Prostate gland (tissue), 2 donors: Measurements from ENCODE around the gene ZNF787. TPM values are rescaled to one million over a fixed set of nuclear protein-coding genes. Genes with fewer than 3 reads are reported as not detected.

Source experiments
- DNase-seq: peaks from one replicate; pipeline ENCODE4 v3.0.0-alpha.2; 2019; ENCODE audit warnings: low spot score
- H3K27ac ChIP-seq, 2 donors: fragments of 200-600 bp; sonication (generic); 2 replicates each; pipeline ENCODE4 v1.5.1; 2017 to 2019
- H3K27me3 ChIP-seq: fragments of 200-600 bp; sonication (generic); replicated peaks from 2 replicates; pipeline ENCODE4 v1.5.1; 2019; ENCODE audit not compliant: insufficient read depth
- H3K36me3 ChIP-seq, 2 donors: fragments of 200-600 bp; sonication (generic); 1 replicate in 1 of 2; 2 replicates in 1 of 2; pipeline versions ENCODE4 v1.5.1 to v1.8.1; 2017 to 2019
- H3K4me1 ChIP-seq: fragments of 200-600 bp; sonication (generic); replicated peaks from 2 replicates; pipeline ENCODE4 v1.5.1; 2019
- H3K4me3 ChIP-seq, 2 donors: fragments of 200-600 bp; sonication (generic); 2 replicates each; pipeline ENCODE4 v1.5.1; 2017 to 2019
- H3K9me3 ChIP-seq: fragments of 200-600 bp; sonication (generic); 2 replicates; pipeline ENCODE4 v1.5.1; 2017
- CTCF ChIP-seq, 4 experiments: fragments of 200-600 bp in 2 of 4; fragments of 450-650 bp in 2 of 4; sonication (generic) in 2 of 4; IDR thresholded peaks; 1 replicate in 3 of 4; 2 replicates in 1 of 4; pipeline ENCODE4 v1.5.1; 2016 to 2019; ENCODE audit warnings: antibody characterized with exemption in 4 of 4, mild to moderate bottlenecking in 2 of 4, moderate library complexity in 2 of 4
- POLR2A ChIP-seq: fragments of 450-650 bp; IDR thresholded peaks from one replicate; pipeline ENCODE4 v1.6.1; 2016; ENCODE audit warnings: antibody characterized with exemption, mild to moderate bottlenecking
- POLR2AphosphoS5 ChIP-seq: sonication (generic); formaldehyde crosslinking; IDR thresholded peaks from one replicate; pipeline ENCODE4 v1.6.1; 2017; ENCODE audit warnings: antibody characterized with exemption
- WGBS: methylation state at CpG from one replicate; pipeline ENCODE4 v1.1.5; 2018; 5-methylcytosine and 5-hydroxymethylcytosine counted together
- intact Hi-C: fragments of 100-400 bp; cut with DNase I; formaldehyde crosslinking; loops from one replicate; pipeline ENCODE4 v1.14.2; 2022
- total RNA-seq, 2 donors: library from RNA; depleted of rRNA; stranded (reverse); fragments of >200 nt; gene quantifications; one replicate each; pipeline ENCODE4 v1.1.0, GENCODE V29; 2016

The ZNF787 gene
- total RNA-seq, 2 donors from 2014 or later = 28.2 to 47.5 TPM

GRCh38 chr19:56138069-56138468, 17.0 kb upstream of the ZNF787 start:
- Histone ChIP-seq H3K9me3 (no peaks in the 10 kb centered on the region), H3K27ac (peak overlapping the region; percentile 57 to 58), H3K4me1 (peaks cover 17% of the 10 kb centered on the region), H3K27me3 (no peaks in the 10 kb centered on the region), H3K36me3 (no peaks in the 10 kb centered on the region), H3K4me3 (no peak overlapping the region)
- DNase-seq = no peak
- 63% methylated on average over 3 of the region's 3 CpGs for WGBS
- TF ChIP-seq POLR2AphosphoS5 (peak; percentile 22), POLR2A (no peak)
- intact Hi-C loops = no loop called here

DNA sequence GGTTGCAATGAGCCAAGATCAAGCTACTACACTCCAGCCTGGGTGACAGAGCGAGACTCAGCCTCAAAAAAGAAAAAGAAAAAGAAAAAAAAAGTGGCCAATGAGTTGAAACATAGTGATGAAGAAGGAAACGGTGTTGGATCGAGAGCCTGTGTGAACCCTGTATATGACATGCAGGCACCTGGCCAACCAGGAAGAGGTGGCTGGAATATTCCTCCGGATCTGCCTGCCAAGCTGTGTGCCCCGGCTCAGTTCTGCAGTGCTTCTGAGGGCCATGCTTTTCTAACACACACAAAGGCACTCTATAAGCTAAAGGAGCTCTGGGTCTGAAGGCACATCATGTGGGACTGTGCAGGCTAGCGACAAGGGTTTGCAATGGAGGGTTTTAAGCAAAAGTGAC, 16.3 kb upstream of the ZNF787 start:
- no peaks in the 10 kb centered on the region for H3K36me3 ChIP-seq
- intact Hi-C loops = no loop called here
- H3K4me3 ChIP-seq = no peak overlapping the region
- peak; percentile 86 for DNase-seq
- no peaks in the 10 kb centered on the region for H3K9me3 ChIP-seq
- peaks cover 10% of the 10 kb centered on the region for H3K4me1 ChIP-seq
- WGBS = 44% methylated on average over 6 of the region's 6 CpGs
- TF ChIP-seq POLR2AphosphoS5 = peak; percentile 62
- no peak for TF ChIP-seq CTCF (IDR thresholded peaks at IDR 0.05)
- no peak for TF ChIP-seq POLR2A
- no peaks in the 10 kb centered on the region for H3K27me3 ChIP-seq
- peak overlapping the region; percentile 57 to 58 for H3K27ac ChIP-seq

GRCh38 chr19:56136362-56136761, 15.3 kb upstream of the ZNF787 start:
- WGBS = 35% methylated on average over 10 of the region's 10 CpGs
- DNase-seq = no peak
- no peaks in the 10 kb centered on the region for H3K36me3 ChIP-seq
- peak; percentile 3 for TF ChIP-seq POLR2AphosphoS5
- TF ChIP-seq POLR2A = no peak
- peak overlapping the region; percentile 16 to 58 for H3K27ac ChIP-seq
- intact Hi-C loops = no loop called here
- H3K9me3 ChIP-seq = no peaks in the 10 kb centered on the region
- no peaks in the 10 kb centered on the region for H3K27me3 ChIP-seq
- H3K4me1 ChIP-seq = peaks cover 3% of the 10 kb centered on the region
- H3K4me3 ChIP-seq = no peak overlapping the region

- intact Hi-C loops = no loop called here
- peaks cover 3% of the 10 kb centered on the region for H3K4me1 ChIP-seq
- 73% methylated on average over 5 of the region's 5 CpGs for WGBS
- no peak overlapping the region for H3K27ac ChIP-seq
- H3K4me3 ChIP-seq = no peak overlapping the region
- DNase-seq = no peak
- H3K27me3 ChIP-seq = no peaks in the 10 kb centered on the region
- TF ChIP-seq POLR2A (no peak), CTCF (IDR thresholded peaks at IDR 0.05) (no peak), POLR2AphosphoS5 (no peak)
- no peaks in the 10 kb centered on the region for H3K9me3 ChIP-seq
- no peaks in the 10 kb centered on the region for H3K36me3 ChIP-seq
Observed at GRCh38 chr19:56134654-56134921, 13.5 kb upstream of the ZNF787 start.

GRCh38 chr19:56133858-56134653, 13.0 kb upstream of the ZNF787 start:
- Histone ChIP-seq H3K36me3 (no peaks in the 10 kb centered on the region), H3K9me3 (no peaks in the 10 kb centered on the region), H3K27ac (no peak overlapping the region), H3K4me1 (peaks cover 3% of the 10 kb centered on the region), H3K27me3 (no peaks in the 10 kb centered on the region), H3K4me3 (no peak overlapping the region)
- TF ChIP-seq CTCF (IDR thresholded peaks at IDR 0.05) (no peak), POLR2AphosphoS5 (no peak), POLR2A (no peak)
- 65% methylated on average over 14 of the region's 14 CpGs for WGBS
- intact Hi-C loops = no loop called here
- no peak for DNase-seq

GRCh38 chr19:56132316-56132822, 11.3 kb upstream of the ZNF787 start:
- H3K9me3 ChIP-seq = no peaks in the 10 kb centered on the region
- WGBS = 12% methylated on average over 14 of the region's 14 CpGs
- no peak for DNase-seq
- peak overlapping the region; percentile 50 to 59 for H3K27ac ChIP-seq
- TF ChIP-seq POLR2A (no peak), POLR2AphosphoS5 (peak; percentile 49)
- H3K4me3 ChIP-seq = no peak overlapping the region
- H3K27me3 ChIP-seq = no peaks in the 10 kb centered on the region
- intact Hi-C loops = no loop called here
- H3K36me3 ChIP-seq = no peaks in the 10 kb centered on the region
- peaks cover 2% of the 10 kb centered on the region for H3K4me1 ChIP-seq
